ENCODE measurements around the gene LCTL.

LCTL gene

DNA sequence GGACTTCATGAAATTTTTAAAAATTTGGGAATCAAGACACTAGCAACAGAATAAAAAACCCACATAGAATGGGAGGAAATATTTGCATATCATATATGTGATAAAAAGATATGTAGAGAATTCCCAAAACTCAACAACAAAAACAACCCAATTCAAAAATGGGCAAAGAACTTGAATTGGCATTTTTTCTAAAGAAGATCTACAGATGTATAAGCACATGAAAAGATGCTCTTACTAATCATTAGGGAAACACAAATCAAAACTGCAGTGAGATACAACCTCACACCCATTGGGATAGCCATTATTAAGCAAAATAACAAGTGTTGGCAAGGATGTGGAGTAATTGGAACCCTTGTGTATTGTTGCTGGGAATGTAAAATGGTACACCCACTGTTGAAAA lies 10.1 kb downstream of the LCTL start:
- no peak for DNase-seq
- H3K27me3 ChIP-seq = no peaks in the 10 kb centered on the region

DNA sequence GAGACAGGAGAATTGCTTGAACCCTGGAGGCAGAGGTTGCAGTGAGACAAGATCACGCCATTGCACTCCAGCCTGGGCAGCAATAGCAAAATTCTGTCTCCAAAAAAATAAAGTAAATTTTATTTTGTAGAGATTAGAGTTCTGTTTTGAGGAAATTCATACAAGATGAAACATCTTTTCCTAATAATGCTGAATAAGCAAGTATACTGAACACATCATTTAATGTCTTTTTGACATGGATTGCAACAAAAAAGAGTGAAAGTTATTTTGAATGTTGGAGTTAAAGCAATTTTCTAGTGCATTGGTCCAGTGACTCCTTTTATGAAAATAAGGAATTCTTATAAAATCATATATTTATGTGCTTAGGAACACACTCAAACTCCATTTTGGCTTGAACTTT lies 20.5 kb downstream of the LCTL start:
- no peak overlapping the region for H3K4me3 ChIP-seq (ENCODE audit: low read depth, low read length)
- H3K4me1 ChIP-seq = no peaks in the 10 kb centered on the region
- H3K36me3 ChIP-seq = peaks cover 9% of the 10 kb centered on the region; the same call in 1 of the 2 replicates
- DNase-seq = no peak
- H3K9me3 ChIP-seq = no peaks in the 10 kb centered on the region
- TF ChIP-seq, protein P1, sequence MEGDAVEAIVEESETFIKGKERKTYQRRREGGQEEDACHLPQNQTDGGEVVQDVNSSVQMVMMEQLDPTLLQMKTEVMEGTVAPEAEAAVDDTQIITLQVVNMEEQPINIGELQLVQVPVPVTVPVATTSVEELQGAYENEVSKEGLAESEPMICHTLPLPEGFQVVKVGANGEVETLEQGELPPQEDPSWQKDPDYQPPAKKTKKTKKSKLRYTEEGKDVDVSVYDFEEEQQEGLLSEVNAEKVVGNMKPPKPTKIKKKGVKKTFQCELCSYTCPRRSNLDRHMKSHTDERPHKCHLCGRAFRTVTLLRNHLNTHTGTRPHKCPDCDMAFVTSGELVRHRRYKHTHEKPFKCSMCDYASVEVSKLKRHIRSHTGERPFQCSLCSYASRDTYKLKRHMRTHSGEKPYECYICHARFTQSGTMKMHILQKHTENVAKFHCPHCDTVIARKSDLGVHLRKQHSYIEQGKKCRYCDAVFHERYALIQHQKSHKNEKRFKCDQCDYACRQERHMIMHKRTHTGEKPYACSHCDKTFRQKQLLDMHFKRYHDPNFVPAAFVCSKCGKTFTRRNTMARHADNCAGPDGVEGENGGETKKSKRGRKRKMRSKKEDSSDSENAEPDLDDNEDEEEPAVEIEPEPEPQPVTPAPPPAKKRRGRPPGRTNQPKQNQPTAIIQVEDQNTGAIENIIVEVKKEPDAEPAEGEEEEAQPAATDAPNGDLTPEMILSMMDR (IDR thresholded peaks at IDR 0.05; ENCODE audit: low read depth, low read length) = no peak
- H3K27me3 ChIP-seq = no peaks in the 10 kb centered on the region

More for the DNA sequence above, 10.1 kb downstream of the LCTL start:
- Histone ChIP-seq H3K9me3 (no peaks in the 10 kb centered on the region), H3K36me3 (no peaks in the 10 kb centered on the region), H3K4me1 (no peaks in the 10 kb centered on the region), H3K4me3 (ENCODE audit: low read depth, low read length) (no peak overlapping the region)
- TF ChIP-seq, protein P1 (IDR thresholded peaks at IDR 0.05; ENCODE audit: low read depth, low read length) = no peak

DNA sequence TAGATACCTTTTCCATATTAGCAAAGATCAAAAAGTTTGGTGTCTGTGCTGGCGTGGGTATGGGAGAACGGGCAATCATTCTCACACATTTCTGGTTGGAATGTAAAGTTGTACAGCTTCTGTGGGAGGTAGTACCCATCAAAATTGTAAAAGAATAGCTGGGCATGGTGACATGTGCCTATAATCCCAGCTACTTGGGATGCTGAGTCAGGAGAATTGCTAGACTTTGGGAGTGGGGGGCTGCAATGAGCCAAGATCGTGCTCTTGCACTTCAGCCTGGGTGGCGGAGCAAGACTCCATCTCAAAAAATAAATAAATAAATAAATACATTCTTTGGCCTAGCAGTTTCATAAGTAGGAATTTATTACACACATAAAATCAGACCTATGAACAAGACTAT lies 22.9 kb downstream of the LCTL start:
- no peaks in the 10 kb centered on the region for H3K27me3 ChIP-seq
- no peak for DNase-seq
- no peak overlapping the region for H3K4me3 ChIP-seq (ENCODE audit: low read depth, low read length)
- TF ChIP-seq, protein P1 (IDR thresholded peaks at IDR 0.05; ENCODE audit: low read depth, low read length) = no peak
- H3K9me3 ChIP-seq = no peaks in the 10 kb centered on the region
- no peaks in the 10 kb centered on the region for H3K4me1 ChIP-seq
- H3K36me3 ChIP-seq = peaks cover 14% of the 10 kb centered on the region; the same call in 1 of the 2 replicates

DNA sequence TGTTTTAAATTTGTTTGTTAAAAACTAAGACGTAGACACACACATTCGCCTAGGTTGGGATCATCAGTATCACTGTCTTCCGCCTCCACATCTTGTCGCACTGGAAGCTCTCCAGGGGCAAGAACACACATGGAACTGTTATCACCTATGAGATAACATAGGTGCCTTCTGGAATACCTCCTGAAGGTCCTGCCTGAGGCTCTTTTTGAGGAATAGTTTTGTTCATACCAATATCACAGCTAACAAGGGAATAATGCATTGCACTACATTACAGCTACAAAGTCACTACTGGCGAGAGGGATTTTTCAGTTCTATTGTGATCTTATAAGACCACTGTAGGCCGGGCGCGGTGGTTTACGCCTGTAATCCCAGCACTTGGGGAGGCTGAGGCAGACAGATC lies 30.7 kb downstream of the LCTL start:
- TF ChIP-seq, protein P1 (IDR thresholded peaks at IDR 0.05; ENCODE audit: low read depth, low read length) = no peak
- no peak overlapping the region for H3K4me3 ChIP-seq (ENCODE audit: low read depth, low read length)
- H3K9me3 ChIP-seq = no peaks in the 10 kb centered on the region
- H3K27me3 ChIP-seq = no peaks in the 10 kb centered on the region
- no peaks in the 10 kb centered on the region for H3K4me1 ChIP-seq
- peaks cover 13% of the 10 kb centered on the region for H3K36me3 ChIP-seq
- no peak for DNase-seq

DNA sequence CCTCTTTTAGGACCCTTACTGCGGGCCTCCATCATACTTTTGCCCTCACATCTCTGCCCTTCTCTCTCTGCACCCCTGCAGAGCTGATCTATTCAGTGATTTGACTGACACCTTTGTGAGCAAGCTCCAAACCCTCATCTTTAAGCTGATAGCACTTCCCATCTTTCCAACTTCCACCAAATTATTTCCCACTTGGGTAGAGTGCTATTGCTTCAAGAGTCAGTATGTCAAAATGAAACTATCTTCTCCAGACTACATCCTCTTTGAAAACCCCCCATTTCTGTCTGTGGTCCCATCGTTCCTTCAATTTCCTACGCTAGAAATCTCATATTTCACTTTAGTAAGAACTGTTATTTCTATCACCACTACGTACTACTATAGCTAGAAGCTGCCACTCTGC lies 41.0 kb downstream of the LCTL start:
- DNase-seq = no peak
- TF ChIP-seq, protein P1 (IDR thresholded peaks at IDR 0.05; ENCODE audit: low read depth, low read length) = no peak
- Histone ChIP-seq H3K9me3 (no peaks in the 10 kb centered on the region), H3K4me1 (no peaks in the 10 kb centered on the region), H3K36me3 (peaks cover 45% of the 10 kb centered on the region), H3K27me3 (no peaks in the 10 kb centered on the region), H3K4me3 (ENCODE audit: low read depth, low read length) (no peak overlapping the region)

DNA sequence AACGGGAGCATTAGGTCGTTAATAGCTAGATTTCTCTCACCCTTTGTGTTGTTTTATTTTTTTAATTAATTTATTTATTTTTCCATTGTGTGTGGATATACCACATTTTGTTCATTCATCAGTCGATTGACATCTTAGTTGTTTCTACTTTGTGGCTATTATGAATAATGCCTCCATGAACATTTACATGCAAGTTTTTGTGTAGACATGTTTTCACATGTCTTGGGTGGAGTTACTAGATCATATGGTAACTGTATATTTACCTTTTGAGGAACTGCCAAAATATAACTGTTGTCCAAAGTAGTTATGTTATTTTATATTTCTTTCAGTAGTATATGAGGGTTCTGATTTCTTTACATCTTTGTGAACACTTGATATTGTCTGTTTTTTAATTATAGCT lies 41.9 kb downstream of the LCTL start:
- Histone ChIP-seq H3K4me3 (ENCODE audit: low read depth, low read length) (no peak overlapping the region), H3K4me1 (no peaks in the 10 kb centered on the region), H3K9me3 (no peaks in the 10 kb centered on the region), H3K36me3 (peaks cover 39% of the 10 kb centered on the region), H3K27me3 (no peaks in the 10 kb centered on the region)
- no peak for DNase-seq
- TF ChIP-seq, protein P1 (IDR thresholded peaks at IDR 0.05; ENCODE audit: low read depth, low read length) = no peak

All from BE2C (cell line).